CD14-positive monocyte (primary cell): Measurements from ENCODE around the gene MYO5C. TPM values are rescaled to one million over a fixed set of nuclear protein-coding genes. Genes with fewer than 3 reads are reported as not detected.

ENCODE experiments used
- DNase-seq, 3 donors: peaks; one replicate each; pipeline ENCODE4 v3.0.0-alpha.2; 2011 to 2022
- H2AFZ ChIP-seq: 2 replicates; pipeline ENCODE4 v1.6.0; 2012; ENCODE audit warnings: mild to moderate bottlenecking, low read depth, low read length, inconsistent platforms; ENCODE audit not compliant: insufficient read depth, poor library complexity, severe bottlenecking
- H3K27ac ChIP-seq, 2 donors: 1 replicate in 1 of 2; 2 replicates in 1 of 2; pipeline ENCODE4 v1.5.1; 2012 to 2013; ENCODE audit warnings: low read length in 2 of 2, control low read depth in 1 of 2, inconsistent platforms in 1 of 2, low read depth in 1 of 2, mild to moderate bottlenecking in 1 of 2
- H3K27me3 ChIP-seq, 2 donors: one replicate each; pipeline versions ENCODE4 v1.6.0 to v1.6.1; 2011 to 2013; ENCODE audit warnings: low read length in 2 of 2; ENCODE audit not compliant: control insufficient read depth in 2 of 2, insufficient read depth in 2 of 2
- H3K36me3 ChIP-seq, 2 donors: replicated peaks in 1 of 2; 1 replicate in 1 of 2; 2 replicates in 1 of 2; pipeline versions ENCODE4 v1.5.1 to v1.6.1; 2012 to 2013; ENCODE audit warnings: low read length in 2 of 2, control low read depth in 1 of 2, inconsistent platforms in 1 of 2, mild to moderate bottlenecking in 1 of 2; ENCODE audit not compliant: insufficient read depth in 2 of 2, control insufficient read depth in 1 of 2
- H3K4me1 ChIP-seq, 2 donors: 1 replicate in 1 of 2; 2 replicates in 1 of 2; pipeline versions ENCODE4 v1.5.1 to v1.6.1; 2012 to 2013; ENCODE audit warnings: low read length in 2 of 2, control low read depth in 1 of 2, inconsistent platforms in 1 of 2, mild to moderate bottlenecking in 1 of 2, moderate library complexity in 1 of 2; ENCODE audit not compliant: insufficient read depth in 2 of 2, control insufficient read depth in 1 of 2
- H3K4me2 ChIP-seq: replicated peaks from 2 replicates; pipeline ENCODE3; 2012; ENCODE audit warnings: low read length, moderate library complexity, mild to moderate bottlenecking; ENCODE audit not compliant: poor library complexity, severe bottlenecking; ENCODE audit errors: extremely low read depth
- H3K4me3 ChIP-seq, 3 experiments: fragments of 200-600 bp in 1 of 3; sonication (generic) in 1 of 3; replicated peaks in 1 of 3; 1 replicate in 2 of 3; 2 replicates in 1 of 3; pipeline ENCODE4 v1.5.1; 2011 to 2013; ENCODE audit warnings: low read length in 3 of 3, mild to moderate bottlenecking in 3 of 3, control low read depth in 2 of 3, low read depth in 2 of 3, inconsistent platforms in 1 of 3, moderate library complexity in 1 of 3
- H3K79me2 ChIP-seq: 2 replicates; pipeline ENCODE4 v1.6.0; 2012; ENCODE audit warnings: mild to moderate bottlenecking, control low read depth, inconsistent platforms, low read length, moderate library complexity; ENCODE audit not compliant: insufficient read depth
- H3K9ac ChIP-seq: 2 replicates; pipeline ENCODE4 v1.6.0; 2017; ENCODE audit warnings: low read length, mild to moderate bottlenecking; ENCODE audit not compliant: insufficient read depth, poor library complexity, severe bottlenecking
- H3K9me3 ChIP-seq, 2 donors: replicated peaks in 1 of 2; 1 replicate in 1 of 2; 2 replicates in 1 of 2; pipeline versions ENCODE4 v1.5.1 to v1.6.1; 2012 to 2013; ENCODE audit warnings: low read length in 2 of 2, control low read depth in 1 of 2; ENCODE audit not compliant: control insufficient read depth in 1 of 2, insufficient read depth in 1 of 2
- H4K20me1 ChIP-seq: 2 replicates; pipeline ENCODE4 v1.6.0; 2012; ENCODE audit warnings: mild to moderate bottlenecking, low read length, control low read depth, moderate library complexity; ENCODE audit not compliant: insufficient read depth
- H3K27ac Mint-ChIP-seq, 7 donors: one replicate each; pipeline ENCODE4 v1.8.0; 2020; ENCODE audit warnings: mild to moderate bottlenecking in 7 of 7, mixed read lengths in 7 of 7, moderate library complexity in 6 of 7, inconsistent platforms in 2 of 7
- H3K27me3 Mint-ChIP-seq, 3 donors: one replicate each; pipeline ENCODE4 v1.8.0; 2021 to 2022; ENCODE audit warnings: low read depth in 3 of 3, mild to moderate bottlenecking in 3 of 3, mixed read lengths in 3 of 3, moderate library complexity in 3 of 3, inconsistent platforms in 1 of 3
- H3K36me3 Mint-ChIP-seq, 2 donors: one replicate each; pipeline ENCODE4 v1.8.0; 2020; ENCODE audit warnings: mixed read lengths in 2 of 2, inconsistent platforms in 1 of 2, mild to moderate bottlenecking in 1 of 2
- H3K4me1 Mint-ChIP-seq: one replicate; pipeline ENCODE4 v1.8.0; 2020; ENCODE audit warnings: mild to moderate bottlenecking, mixed read lengths
- H3K4me3 Mint-ChIP-seq, 2 donors: one replicate each; pipeline ENCODE4 v1.8.0; 2020; ENCODE audit warnings: mild to moderate bottlenecking in 2 of 2, mixed read lengths in 2 of 2, moderate library complexity in 1 of 2
- H3K9me3 Mint-ChIP-seq, 7 donors: one replicate each; pipeline ENCODE4 v1.8.0; 2020 to 2022; ENCODE audit warnings: mixed read lengths in 7 of 7, mild to moderate bottlenecking in 6 of 7, moderate library complexity in 6 of 7, inconsistent platforms in 2 of 7
- CTCF ChIP-seq: fragments of 200-600 bp; IDR thresholded peaks from one replicate; pipeline ENCODE4 v1.8.0; 2022; ENCODE audit warnings: antibody characterized with exemption, mild to moderate bottlenecking
- WGBS: methylation state at CpG from one replicate; pipeline ENCODE4 v1.1.5; 2013; ENCODE audit warnings: missing lambda C conversion rate; ENCODE audit not compliant: insufficient coverage; 5-methylcytosine and 5-hydroxymethylcytosine counted together
- intact Hi-C, 2 donors: fragments of 100-400 bp; cut with micrococcal nuclease; formaldehyde crosslinking; loops; one replicate each; pipeline versions ENCODE4 v1.15.0 to v1.15.1; 2023
- polyA plus RNA-seq, 3 donors: library from polyadenylated mRNA; depleted of rRNA in 1 of 3; unstranded in 2 of 3; stranded (reverse) in 1 of 3; fragments of 300-500 nt in 2 of 3; fragments of >200 nt in 1 of 3; fragmentation: Illumina TruSeq in 2 of 3; gene quantifications; 1 replicate in 2 of 3; 2 replicates in 1 of 3; pipeline ENCODE4 v1.2.3, GENCODE V29; 2012 to 2021
- small RNA-seq: library from RNA; depleted of rRNA; stranded (forward); fragments of <200 nt; gene quantifications from one replicate; pipeline ENCODE3, GENCODE V24; 2012; ENCODE audit warnings: low read depth; ENCODE audit not compliant: insufficient read length

The MYO5C gene
- polyA plus RNA-seq, 3 donors = 0.20 TPM; not detected in 2

GRCh38 chr15:52144656-52145178, 150.9 kb downstream of the MYO5C start:
- Mint-ChIP-seq H3K4me3 (no peak overlapping the region), H3K9me3 (peaks cover 0 to 4% (median 1%) of the 10 kb centered on the region in 7 donors), H3K4me1 (peaks cover 4% of the 10 kb centered on the region), H3K27me3 (peaks cover 2 to 5% (median 3%) of the 10 kb centered on the region in 3 donors), H3K27ac (no peak overlapping the region), H3K36me3 (peaks cover 0 to 1% of the 10 kb centered on the region in 2 donors)
- Histone ChIP-seq H3K9me3 (no peaks in the 10 kb centered on the region), H4K20me1 (no peaks in the 10 kb centered on the region), H3K27ac (no peak overlapping the region), H3K4me1 (peaks cover under 1 to 2% of the 10 kb centered on the region in 2 donors), H3K4me2 (no peak overlapping the region), H3K4me3 (no peak overlapping the region), H2AFZ (no peak overlapping the region), H3K27me3 (no peaks in the 10 kb centered on the region), H3K79me2 (no peaks in the 10 kb centered on the region), H3K9ac (no peak overlapping the region), H3K36me3 (no peaks in the 10 kb centered on the region)
- TF ChIP-seq CTCF = no peak
- WGBS = 77% methylated on average over 6 of the region's 7 CpGs
- no peak for DNase-seq
- intact Hi-C loops = no loop called here

GRCh38 chr15:52143873-52144272, 151.7 kb downstream of the MYO5C start:
- 100% methylated on average over 3 of the region's 11 CpGs for WGBS
- Mint-ChIP-seq H3K9me3 (peaks cover 0 to 4% (median 1%) of the 10 kb centered on the region in 7 donors), H3K4me1 (peaks cover 11% of the 10 kb centered on the region), H3K27me3 (peaks cover 2 to 5% (median 3%) of the 10 kb centered on the region in 3 donors), H3K27ac (peak overlapping the region in 1 of 7 donors; percentile 67), H3K4me3 (no peak overlapping the region), H3K36me3 (peaks cover 0 to 1% of the 10 kb centered on the region in 2 donors)
- TF ChIP-seq CTCF = no peak
- no peak overlapping the region for H3K4me3 ChIP-seq
- no peaks in the 10 kb centered on the region for H3K79me2 ChIP-seq
- H3K9me3 ChIP-seq = no peaks in the 10 kb centered on the region
- no peak overlapping the region for H2AFZ ChIP-seq
- no peaks in the 10 kb centered on the region for H4K20me1 ChIP-seq
- no peak overlapping the region for H3K9ac ChIP-seq
- H3K4me2 ChIP-seq = no peak overlapping the region
- no peak overlapping the region for H3K27ac ChIP-seq
- H3K36me3 ChIP-seq = no peaks in the 10 kb centered on the region
- no peaks in the 10 kb centered on the region for H3K27me3 ChIP-seq
- intact Hi-C loops = no loop called here
- no peak for DNase-seq
- peaks cover 5 to 10% of the 10 kb centered on the region in 2 donors for H3K4me1 ChIP-seq

Small RNA genes lying within 50 kb of the gene (small RNA-seq; reads per million reads assigned to genes)
- not detected for gene MIR1266
- not detected for gene RF00019

Other genes with a start within 250 kb of the MYO5C start
- gene BCL2L10, start 183.0 kb downstream of the MYO5C start, polyA plus RNA-seq = not detected
- gene GNB5, start 104.4 kb downstream of the MYO5C start, polyA plus RNA-seq = 1 to 10 TPM; 3.1 to 5.4 (median 4.3) TPM
- 10 to 100 TPM in 2 of 3 donors, 1 to 10 TPM in 1; 6.9 to 33.5 (median 16.6) TPM for gene MYO5A, start 233.1 kb upstream of the MYO5C start, polyA plus RNA-seq